ENCODE data around the gene H6PD. TPM values are rescaled to one million over a fixed set of nuclear protein-coding genes. Genes with fewer than 3 reads are reported as not detected.

Gene H6PD
- 8.7 TPM for polyA plus RNA-seq (2012; ENCODE audit: low read depth, missing spikeins)

- FAIRE-seq (peak; percentile 92), DNase-seq (ENCODE audit: insufficient read length, low spot score) (peak; percentile 95)
- TF ChIP-seq POLR2AphosphoS5 (IDR thresholded peaks at IDR 0.05; ENCODE audit: low read depth, low read length) = peak; percentile 75
- no peak; the same call in 1 of the 2 replicates for TF ChIP-seq POU2F2 (IDR thresholded peaks at IDR 0.05; ENCODE audit: low read depth, low read length)
- TF ChIP-seq PAX5 (IDR thresholded peaks at IDR 0.05; ENCODE audit: insufficient read depth, low read length, severe bottlenecking) = no peak
- no peak for TF ChIP-seq SPI1 (IDR thresholded peaks at IDR 0.05; ENCODE audit: low read depth, low read length)
- TF ChIP-seq TAF1 (IDR thresholded peaks at IDR 0.05; ENCODE audit: low read depth, low read length) = peak; percentile 53; the same call in 1 of the 2 replicates
- TF ChIP-seq POLR2A (IDR thresholded peaks at IDR 0.05; ENCODE audit: low read depth, low read length) = peak; percentile 87
Measured at GRCh38 chr1:9234223-9235095, at the start of gene H6PD. Gene H6PD, plus strand, starts transcription at chr1:9234774. Its CDS starts 10,161 bp downstream, at chr1:9244935.

GRCh38 chr1:9186082-9186859 lies 48.3 kb upstream of the H6PD start:
- FAIRE-seq = peak; percentile 20
- TF ChIP-seq PAX5 (IDR thresholded peaks at IDR 0.05; ENCODE audit: insufficient read depth, low read length, severe bottlenecking) = no peak
- no peak for TF ChIP-seq POU2F2 (IDR thresholded peaks at IDR 0.05; ENCODE audit: low read depth, low read length)
- no peak for TF ChIP-seq POLR2A (IDR thresholded peaks at IDR 0.05; ENCODE audit: low read depth, low read length)
- TF ChIP-seq TAF1 (IDR thresholded peaks at IDR 0.05; ENCODE audit: low read depth, low read length) = no peak
- no peak for TF ChIP-seq SPI1 (IDR thresholded peaks at IDR 0.05; ENCODE audit: low read depth, low read length)
- no peak for TF ChIP-seq POLR2AphosphoS5 (IDR thresholded peaks at IDR 0.05; ENCODE audit: low read depth, low read length)
- no peak for DNase-seq (ENCODE audit: insufficient read length, low spot score)

- DNase-seq (ENCODE audit: insufficient read length, low spot score) (no peak), FAIRE-seq (no peak)
- no peak for TF ChIP-seq PAX5 (IDR thresholded peaks at IDR 0.05; ENCODE audit: insufficient read depth, low read length, severe bottlenecking)
- TF ChIP-seq POLR2AphosphoS5 (IDR thresholded peaks at IDR 0.05; ENCODE audit: low read depth, low read length) = no peak
- no peak for TF ChIP-seq POU2F2 (IDR thresholded peaks at IDR 0.05; ENCODE audit: low read depth, low read length)
- TF ChIP-seq SPI1 (IDR thresholded peaks at IDR 0.05; ENCODE audit: low read depth, low read length) = no peak
- TF ChIP-seq POLR2A (IDR thresholded peaks at IDR 0.05; ENCODE audit: low read depth, low read length) = no peak
- TF ChIP-seq TAF1 (IDR thresholded peaks at IDR 0.05; ENCODE audit: low read depth, low read length) = no peak
Measured at GRCh38 chr1:9187004-9187403, 47.6 kb upstream of the H6PD start.

GRCh38 chr1:9190234-9190633 lies 44.3 kb upstream of the H6PD start:
- DNase-seq (ENCODE audit: insufficient read length, low spot score) (no peak), FAIRE-seq (no peak)
- TF ChIP-seq POU2F2 (IDR thresholded peaks at IDR 0.05; ENCODE audit: low read depth, low read length) (no peak), POLR2A (IDR thresholded peaks at IDR 0.05; ENCODE audit: low read depth, low read length) (no peak), TAF1 (IDR thresholded peaks at IDR 0.05; ENCODE audit: low read depth, low read length) (no peak), SPI1 (IDR thresholded peaks at IDR 0.05; ENCODE audit: low read depth, low read length) (no peak), POLR2AphosphoS5 (IDR thresholded peaks at IDR 0.05; ENCODE audit: low read depth, low read length) (no peak), PAX5 (IDR thresholded peaks at IDR 0.05; ENCODE audit: insufficient read depth, low read length, severe bottlenecking) (no peak)

GRCh38 chr1:9191231-9191630 lies 43.3 kb upstream of the H6PD start:
- DNase-seq (ENCODE audit: insufficient read length, low spot score) = no peak
- FAIRE-seq = no peak

GRCh38 chr1:9192578-9193232 lies 41.9 kb upstream of the H6PD start:
- no peak for TF ChIP-seq TAF1 (IDR thresholded peaks at IDR 0.05; ENCODE audit: low read depth, low read length)
- DNase-seq (ENCODE audit: insufficient read length, low spot score) (no peak), FAIRE-seq (peak; percentile 60)

More at GRCh38 chr1:9191231-9191630, 43.3 kb upstream of the H6PD start:
- TF ChIP-seq SPI1 (IDR thresholded peaks at IDR 0.05; ENCODE audit: low read depth, low read length) (no peak), PAX5 (IDR thresholded peaks at IDR 0.05; ENCODE audit: insufficient read depth, low read length, severe bottlenecking) (no peak), POLR2A (IDR thresholded peaks at IDR 0.05; ENCODE audit: low read depth, low read length) (no peak), POU2F2 (IDR thresholded peaks at IDR 0.05; ENCODE audit: low read depth, low read length) (no peak), POLR2AphosphoS5 (IDR thresholded peaks at IDR 0.05; ENCODE audit: low read depth, low read length) (no peak), TAF1 (IDR thresholded peaks at IDR 0.05; ENCODE audit: low read depth, low read length) (no peak)

- peak; percentile 5 for FAIRE-seq
- TF ChIP-seq POLR2AphosphoS5 (IDR thresholded peaks at IDR 0.05; ENCODE audit: low read depth, low read length) (no peak), PAX5 (IDR thresholded peaks at IDR 0.05; ENCODE audit: insufficient read depth, low read length, severe bottlenecking) (no peak), POLR2A (IDR thresholded peaks at IDR 0.05; ENCODE audit: low read depth, low read length) (no peak), SPI1 (IDR thresholded peaks at IDR 0.05; ENCODE audit: low read depth, low read length) (no peak), TAF1 (IDR thresholded peaks at IDR 0.05; ENCODE audit: low read depth, low read length) (no peak), POU2F2 (IDR thresholded peaks at IDR 0.05; ENCODE audit: low read depth, low read length) (no peak)
- DNase-seq (ENCODE audit: insufficient read length, low spot score) = no peak
Measured at GRCh38 chr1:9193233-9193625, 41.3 kb upstream of the H6PD start.

- FAIRE-seq (no peak), DNase-seq (ENCODE audit: insufficient read length, low spot score) (no peak)
- TF ChIP-seq PAX5 (IDR thresholded peaks at IDR 0.05; ENCODE audit: insufficient read depth, low read length, severe bottlenecking) (no peak), TAF1 (IDR thresholded peaks at IDR 0.05; ENCODE audit: low read depth, low read length) (no peak), POLR2AphosphoS5 (IDR thresholded peaks at IDR 0.05; ENCODE audit: low read depth, low read length) (no peak), SPI1 (IDR thresholded peaks at IDR 0.05; ENCODE audit: low read depth, low read length) (no peak), POU2F2 (IDR thresholded peaks at IDR 0.05; ENCODE audit: low read depth, low read length) (no peak), POLR2A (IDR thresholded peaks at IDR 0.05; ENCODE audit: low read depth, low read length) (no peak)
Measured at GRCh38 chr1:9194024-9194423, 40.5 kb upstream of the H6PD start.

- FAIRE-seq = peak; percentile 84
- no peak for TF ChIP-seq POLR2AphosphoS5 (IDR thresholded peaks at IDR 0.05; ENCODE audit: low read depth, low read length)
- TF ChIP-seq POU2F2 (IDR thresholded peaks at IDR 0.05; ENCODE audit: low read depth, low read length) = no peak
- TF ChIP-seq SPI1 (IDR thresholded peaks at IDR 0.05; ENCODE audit: low read depth, low read length) = no peak
- TF ChIP-seq PAX5 (IDR thresholded peaks at IDR 0.05; ENCODE audit: insufficient read depth, low read length, severe bottlenecking) = no peak
- TF ChIP-seq TAF1 (IDR thresholded peaks at IDR 0.05; ENCODE audit: low read depth, low read length) = no peak
- no peak for TF ChIP-seq POLR2A (IDR thresholded peaks at IDR 0.05; ENCODE audit: low read depth, low read length)
- DNase-seq (ENCODE audit: insufficient read length, low spot score) = no peak
Measured at GRCh38 chr1:9195651-9196050, 38.9 kb upstream of the H6PD start.

All from GM12891 (cell line).